Ramos (cell line): Measurements from ENCODE around the gene TBC1D22A.

Experiments
- in situ Hi-C: fragments of 300-500 bp; cut with MboI; formaldehyde crosslinking; loops from one replicate; pipeline ENCODE4 v1.14.3; 2022; ENCODE audit warnings: low sequenced_read_pairs; ENCODE audit not compliant: unreplicated experiment

Gene TBC1D22A

GRCh38 chr22:47173535-47174021 is 411.1 kb downstream of the TBC1D22A start:
- in situ Hi-C loops: no loop called here

DNA sequence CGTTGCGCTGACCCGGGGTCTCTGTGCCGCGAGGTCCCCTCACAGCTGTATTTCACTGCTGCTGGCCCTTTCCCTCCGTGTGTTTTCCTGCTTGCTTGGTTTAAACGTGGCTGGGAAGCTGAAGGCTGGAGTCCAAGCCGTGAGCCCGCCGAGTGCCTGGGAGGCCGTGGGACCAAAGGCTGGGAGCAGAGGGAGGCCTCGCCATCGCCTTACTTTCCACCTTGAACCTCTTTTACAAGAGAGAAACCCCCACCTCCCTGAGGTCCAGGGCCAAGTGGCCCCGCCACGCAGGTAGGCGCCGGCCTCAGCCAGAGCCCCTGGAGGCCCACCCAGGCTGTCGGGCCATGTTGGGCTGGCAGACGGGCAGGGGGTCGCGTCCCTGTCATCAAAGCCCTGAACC is 411.6 kb downstream of the TBC1D22A start:
- in situ Hi-C loops: no loop called here

- in situ Hi-C loops: no loop called here
Observed at GRCh38 chr22:47174671-47175112, 412.2 kb downstream of the TBC1D22A start.

GRCh38 chr22:47175151-47176025 is 412.9 kb downstream of the TBC1D22A start:
- in situ Hi-C loops: no loop called here

GRCh38 chr22:47176026-47176389 is 413.6 kb downstream of the TBC1D22A start:
- in situ Hi-C loops: no loop called here

GRCh38 chr22:47176573-47177333 is 414.3 kb downstream of the TBC1D22A start:
- in situ Hi-C loops: no loop called here

DNA sequence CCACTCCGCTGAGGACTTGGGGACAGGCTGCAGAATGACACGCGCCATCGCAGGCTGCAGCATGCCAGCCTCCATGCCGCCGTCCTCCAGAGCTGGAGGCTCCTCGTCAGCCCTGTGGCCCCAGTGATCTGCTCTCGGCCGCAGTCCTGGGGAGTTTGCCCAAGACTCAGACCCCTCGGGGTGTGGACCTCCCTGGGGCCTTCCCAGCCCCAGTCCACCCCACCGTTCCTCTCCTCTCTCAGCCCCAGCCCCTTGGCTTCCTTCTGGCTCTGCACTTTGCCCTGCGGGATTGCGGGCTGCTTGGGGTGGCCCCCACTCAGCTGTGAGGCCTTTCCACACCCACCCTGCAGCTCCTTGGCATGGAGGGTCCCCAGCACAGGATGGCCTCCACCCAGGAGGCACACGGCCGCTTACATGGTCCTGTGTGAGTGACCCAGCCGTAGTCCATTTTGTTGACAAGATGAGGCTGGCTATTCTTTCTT is 414.9 kb downstream of the TBC1D22A start:
- in situ Hi-C loops: no loop called here

- in situ Hi-C loops: no loop called here
Observed at GRCh38 chr22:47178339-47178738, 415.9 kb downstream of the TBC1D22A start.

- in situ Hi-C loops: no loop called here
Observed at GRCh38 chr22:47180796-47181195, 418.3 kb downstream of the TBC1D22A start.

GRCh38 chr22:47187176-47187957 is 424.9 kb downstream of the TBC1D22A start:
- in situ Hi-C loops: no loop called here

DNA sequence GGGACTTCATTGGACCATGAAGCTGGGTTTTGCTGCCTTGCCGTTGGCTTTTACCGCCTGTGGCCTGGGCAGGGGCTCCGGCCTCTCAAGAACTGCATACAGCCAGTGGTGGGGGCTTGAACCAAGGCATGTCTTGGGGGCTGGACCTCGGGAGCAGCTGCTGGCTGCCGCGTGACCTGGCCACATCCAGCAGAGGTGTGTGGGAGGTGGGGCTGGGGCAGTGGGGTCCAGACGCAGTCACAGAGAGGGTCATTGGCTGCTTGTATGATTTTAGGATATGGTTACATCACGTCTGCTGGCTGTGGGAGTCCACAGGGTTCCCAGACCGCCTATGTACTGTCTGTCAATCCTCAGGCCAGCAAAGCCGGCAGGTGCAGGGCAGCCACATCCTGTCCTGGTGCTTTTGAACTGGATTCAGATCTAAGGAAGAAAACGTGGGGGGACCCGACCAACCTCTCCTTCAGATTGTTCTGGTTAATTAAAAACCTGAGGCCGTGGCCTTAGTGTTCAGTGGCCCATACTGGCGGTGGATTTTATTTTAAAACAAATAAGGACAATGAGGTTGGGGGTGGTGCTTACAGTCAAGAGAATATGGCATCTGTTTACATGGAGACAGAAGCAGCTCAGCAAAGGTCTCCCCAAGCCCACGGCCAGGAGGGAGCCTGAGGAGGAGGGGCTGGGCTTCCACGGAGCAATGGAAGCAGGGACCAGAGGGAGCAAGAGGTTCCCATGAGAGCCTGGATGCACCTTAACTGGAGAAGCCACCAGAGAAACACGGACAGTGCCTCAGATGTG is 426.0 kb downstream of the TBC1D22A start:
- in situ Hi-C loops: no loop called here

DNA sequence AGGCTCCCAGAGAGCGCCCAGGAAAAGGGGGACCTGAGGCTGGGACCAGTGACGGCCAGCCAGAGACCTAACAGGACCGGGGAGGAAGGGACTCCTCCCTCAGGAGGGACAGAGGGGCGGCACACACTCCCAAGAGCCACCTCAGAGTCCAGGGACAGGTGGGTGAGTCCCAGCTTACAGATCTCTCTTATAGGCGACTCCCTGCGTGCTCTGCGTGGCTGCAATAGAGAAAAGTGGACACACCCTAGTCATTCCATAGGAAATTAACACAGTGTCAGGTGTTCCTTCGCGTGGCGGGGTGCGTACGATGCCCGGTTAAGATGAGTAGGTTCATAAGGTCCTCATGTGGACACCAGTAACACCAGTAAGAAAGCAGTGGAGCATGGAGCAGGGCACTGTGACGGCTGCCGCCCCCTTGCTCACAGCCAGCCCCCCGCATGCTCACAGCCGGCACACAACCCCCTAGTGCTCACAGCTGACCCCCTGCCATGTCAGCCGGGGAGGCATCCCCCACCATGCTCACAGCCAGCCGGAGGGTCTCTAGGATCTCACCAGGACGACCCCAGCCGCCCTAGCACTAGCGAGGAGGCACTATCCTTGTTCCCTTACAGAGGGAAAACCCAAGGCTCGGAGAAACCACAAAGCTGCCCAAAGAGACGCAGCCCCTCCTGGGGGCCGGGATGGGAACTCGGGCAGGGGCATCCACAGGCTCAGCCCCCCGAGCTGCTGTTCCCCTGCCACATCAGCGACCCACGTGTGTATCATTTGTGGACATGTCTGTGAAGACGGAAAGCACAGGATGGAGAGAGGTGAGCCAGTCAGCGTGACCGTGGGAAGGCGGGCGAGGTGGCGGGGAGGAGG is 426.8 kb downstream of the TBC1D22A start:
- in situ Hi-C loops: no loop called here

DNA sequence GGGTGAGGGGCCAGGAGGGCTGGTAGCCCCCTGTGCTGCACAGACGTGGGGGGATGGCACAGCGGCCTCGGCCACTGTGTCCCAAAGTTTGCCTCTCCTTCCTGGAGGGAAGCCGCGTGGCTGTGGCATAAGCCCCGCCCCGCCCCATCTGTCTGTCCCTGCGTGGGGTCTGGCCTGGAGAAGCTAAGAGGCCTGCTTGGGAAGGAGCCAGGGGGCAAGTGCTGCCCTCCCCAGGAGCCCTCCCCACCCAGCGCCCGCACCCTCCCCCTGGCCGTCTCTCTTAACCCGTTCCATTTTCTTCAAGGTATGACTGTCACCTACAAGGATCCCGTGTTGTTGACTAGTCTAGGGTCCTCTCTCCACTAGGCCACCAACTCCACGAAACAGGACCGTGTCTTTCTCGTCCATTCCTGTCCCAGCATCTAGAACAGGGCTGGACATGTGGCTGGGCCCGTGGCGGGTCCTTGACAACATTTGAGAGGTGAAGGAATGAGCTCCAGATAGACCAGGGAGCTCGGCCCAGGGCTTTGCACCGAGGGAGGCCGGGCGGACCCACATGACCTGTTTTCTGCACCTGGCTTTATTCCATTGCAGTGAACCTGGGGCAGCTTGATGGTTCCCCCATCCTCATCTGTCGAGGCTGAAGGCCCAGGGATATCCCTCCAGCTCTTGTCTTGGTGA is 428.0 kb downstream of the TBC1D22A start:
- in situ Hi-C loops: no loop called here

- in situ Hi-C loops: no loop called here
Observed at GRCh38 chr22:47190957-47191670, 428.7 kb downstream of the TBC1D22A start.

DNA sequence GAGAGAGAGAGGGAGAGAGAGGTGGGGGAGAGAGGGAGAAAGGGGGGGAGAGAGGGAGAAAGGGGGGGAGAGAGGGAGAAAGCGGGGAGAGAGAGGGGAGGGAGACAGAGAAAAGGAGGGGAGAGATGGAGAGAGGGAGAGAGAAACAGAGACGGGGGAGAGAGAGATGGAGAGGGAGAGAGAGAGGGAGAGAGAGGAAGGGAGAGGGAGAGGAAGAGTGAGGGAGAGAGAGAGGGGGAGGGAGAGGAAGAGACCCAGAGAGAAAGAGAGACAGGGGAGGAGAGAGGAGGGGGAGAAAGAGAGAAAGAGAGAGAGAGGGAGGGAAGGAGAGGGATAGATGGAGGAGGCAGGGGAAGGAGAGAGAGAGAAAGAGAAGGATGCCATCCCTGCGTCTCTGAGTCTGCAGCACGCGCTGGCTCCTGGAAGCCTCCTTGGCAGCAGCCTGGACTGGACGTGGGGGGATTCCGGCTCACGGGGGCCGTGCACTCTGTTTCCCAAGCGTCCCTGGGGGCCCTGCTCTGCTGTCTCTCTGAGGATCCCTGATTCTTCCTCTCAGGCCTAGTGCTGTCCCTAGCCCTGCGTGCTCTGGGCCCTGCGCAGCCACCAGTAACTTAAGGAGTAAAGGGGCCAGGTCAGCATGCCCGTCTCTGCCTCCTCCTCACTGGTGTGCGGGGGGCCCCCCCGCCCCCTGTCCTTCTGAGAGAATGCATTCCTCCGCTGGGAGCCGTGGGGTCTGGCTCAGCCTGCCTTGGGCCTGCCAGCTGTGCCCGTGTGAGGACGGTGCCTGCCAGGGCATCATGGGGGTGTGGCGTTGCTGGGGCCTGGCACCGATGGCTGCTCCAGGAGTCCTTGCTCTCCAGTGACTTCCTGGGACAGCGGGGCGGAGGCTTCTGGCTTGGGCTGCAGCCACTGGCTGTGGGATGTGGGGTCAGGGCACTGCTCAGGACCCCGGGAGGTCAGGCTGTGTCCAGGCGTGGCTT is 429.5 kb downstream of the TBC1D22A start:
- in situ Hi-C loops: no loop called here

- in situ Hi-C loops: no loop called here
Observed at GRCh38 chr22:47192651-47193437, 430.4 kb downstream of the TBC1D22A start.
